PC-3 (cell line): ENCODE data around the gene UQCC5. TPM values are rescaled to one million over a fixed set of nuclear protein-coding genes. Genes with fewer than 3 reads are reported as not detected.

Source experiments
- ATAC-seq: fragments of 200-7000 bp; cut with Tn5 transposase; 2 replicates; pipeline ENCODE4 v1.9.1; 2020; ENCODE audit warnings: mild to moderate bottlenecking, moderate library complexity
- BruUV-seq: library from RNA; stranded (reverse); fragments of 400-500 nt; replicated peaks from 2 replicates; lab custom pipeline; 2021; lab: Mats Ljungman, UMichigan
- CTCF ChIA-PET: fragments of 300-600 bp; sonication (Branson Sonifier 250); formaldehyde crosslinking; loops from one replicate; lab custom pipeline; 2022; ENCODE audit warnings: antibody characterized with exemption; lab: Charles Lee
- POLR2A ChIA-PET: fragments of 300-600 bp; sonication (Branson Sonifier 250); formaldehyde crosslinking; loops from one replicate; lab custom pipeline; 2022; ENCODE audit warnings: antibody characterized with exemption; ENCODE audit not compliant: unreplicated experiment; lab: Charles Lee
- DNase-seq: peaks from one replicate; pipeline ENCODE4 v3.0.0-alpha.2; 2015
- H2AFZ ChIP-seq: fragments of 300-600 bp; sonication (generic); 2 replicates; pipeline ENCODE4 v1.6.0; 2016; ENCODE audit warnings: antibody characterized with exemption, low read length
- H3F3A ChIP-seq: fragments of 300-600 bp; sonication (generic); one replicate; pipeline ENCODE4 v1.6.0; 2017; ENCODE audit warnings: antibody characterized with exemption, low read length, control low read depth, mild to moderate bottlenecking; ENCODE audit not compliant: unreplicated experiment
- H3K27ac ChIP-seq: fragments of 300-600 bp; sonication (generic); 2 replicates; pipeline ENCODE4 v1.5.1; 2016; ENCODE audit warnings: mild to moderate bottlenecking, low read length
- H3K27me3 ChIP-seq: fragments of 300-600 bp; sonication (generic); 2 replicates; pipeline ENCODE4 v1.6.1; 2016; ENCODE audit warnings: low read length, mixed read lengths
- H3K36me3 ChIP-seq: fragments of 300-600 bp; sonication (generic); 2 replicates; pipeline ENCODE4 v1.6.1; 2016; ENCODE audit warnings: low read depth, mixed run types, low read length, mixed read lengths
- H3K4me1 ChIP-seq: fragments of 300-600 bp; sonication (generic); 2 replicates; pipeline ENCODE4 v1.5.1; 2016; ENCODE audit warnings: low read length; ENCODE audit not compliant: insufficient read depth
- H3K4me2 ChIP-seq: fragments of 300-600 bp; sonication (generic); 2 replicates; pipeline ENCODE4 v1.6.0; 2016; ENCODE audit warnings: low read length
- H3K4me3 ChIP-seq: fragments of 300-600 bp; sonication (generic); 2 replicates; pipeline ENCODE4 v1.5.1; 2016; ENCODE audit warnings: mild to moderate bottlenecking, low read length, mixed read lengths
- H3K79me2 ChIP-seq: fragments of 300-600 bp; sonication (generic); 2 replicates; pipeline ENCODE4 v1.6.1; 2017; ENCODE audit warnings: low read length, mixed read lengths
- H3K9ac ChIP-seq: fragments of 300-600 bp; sonication (generic); 2 replicates; pipeline ENCODE4 v1.6.0; 2016; ENCODE audit warnings: mild to moderate bottlenecking, low read length
- H3K9me2 ChIP-seq: fragments of 300-600 bp; sonication (generic); replicated peaks from 2 replicates; pipeline ENCODE4 v1.6.1; 2016; ENCODE audit warnings: mixed run types, low read length, mixed read lengths
- H3K9me3 ChIP-seq: fragments of 300-600 bp; sonication (generic); 2 replicates; pipeline ENCODE4 v1.6.1; 2016; ENCODE audit warnings: low read length, mixed read lengths
- H4K20me1 ChIP-seq: fragments of 300-600 bp; sonication (generic); 2 replicates; pipeline ENCODE4 v1.6.1; 2016; ENCODE audit warnings: low read length, mixed read lengths
- EZH2 ChIP-seq: fragments of 300-600 bp; sonication (generic); IDR thresholded peaks from one replicate; pipeline ENCODE4 v1.6.1; 2017; ENCODE audit warnings: antibody characterized with exemption, mild to moderate bottlenecking, low read length; ENCODE audit not compliant: unreplicated experiment
- EZH2phosphoT487 ChIP-seq: fragments of 300-600 bp; sonication (generic); IDR thresholded peaks from 2 replicates; pipeline ENCODE4 v1.6.1; 2018; ENCODE audit warnings: mild to moderate bottlenecking, antibody characterized with exemption, low read length, borderline replicate concordance
- intact Hi-C: fragments of 100-400 bp; cut with micrococcal nuclease; formaldehyde crosslinking; loops from 2 replicates; pipeline ENCODE4 v1.9.0; 2023
- total RNA-seq: library from RNA; depleted of rRNA; stranded (reverse); fragments of >200 nt; gene quantifications from 2 replicates; pipeline ENCODE4 v1.2.3, GENCODE V29; 2014
- TF ChIP-seq, protein P1 (sequence below): fragments of 300-600 bp; sonication (generic); conservative IDR thresholded peaks from 2 replicates; pipeline ENCODE4 v1.5.1; 2017; ENCODE audit warnings: antibody characterized with exemption, low read depth, mild to moderate bottlenecking, low read length

The UQCC5 gene
- total RNA-seq, 1 experiment from 2014 or later: 26.1 TPM

DNA sequence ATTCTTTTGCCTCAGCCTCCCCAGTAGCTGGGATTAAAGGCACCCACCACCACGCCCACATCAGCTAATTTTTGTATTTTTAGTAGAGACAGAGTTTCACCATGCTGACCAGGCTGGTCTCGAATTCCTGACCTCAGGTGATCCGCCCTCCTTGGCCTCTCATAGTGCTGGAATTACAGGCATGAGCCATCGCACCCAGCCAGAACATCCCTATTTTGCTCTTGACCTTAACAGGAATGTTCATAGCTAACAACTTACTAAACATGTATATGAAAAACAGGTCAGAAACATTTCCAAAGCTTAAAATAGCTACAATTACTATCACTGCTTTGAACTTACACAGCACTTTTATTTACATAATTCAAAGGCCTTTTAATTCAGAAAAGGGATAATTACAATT is 33.7 kb downstream of the UQCC5 start:
- no peaks in the 10 kb centered on the region for H3K27me3 ChIP-seq
- H3K9me3 ChIP-seq: no peaks in the 10 kb centered on the region
- no peak overlapping the region for H2AFZ ChIP-seq
- ATAC-seq (no peak), DNase-seq (no peak)
- H3K9me2 ChIP-seq: no peaks in the 10 kb centered on the region
- TF ChIP-seq, protein P1, sequence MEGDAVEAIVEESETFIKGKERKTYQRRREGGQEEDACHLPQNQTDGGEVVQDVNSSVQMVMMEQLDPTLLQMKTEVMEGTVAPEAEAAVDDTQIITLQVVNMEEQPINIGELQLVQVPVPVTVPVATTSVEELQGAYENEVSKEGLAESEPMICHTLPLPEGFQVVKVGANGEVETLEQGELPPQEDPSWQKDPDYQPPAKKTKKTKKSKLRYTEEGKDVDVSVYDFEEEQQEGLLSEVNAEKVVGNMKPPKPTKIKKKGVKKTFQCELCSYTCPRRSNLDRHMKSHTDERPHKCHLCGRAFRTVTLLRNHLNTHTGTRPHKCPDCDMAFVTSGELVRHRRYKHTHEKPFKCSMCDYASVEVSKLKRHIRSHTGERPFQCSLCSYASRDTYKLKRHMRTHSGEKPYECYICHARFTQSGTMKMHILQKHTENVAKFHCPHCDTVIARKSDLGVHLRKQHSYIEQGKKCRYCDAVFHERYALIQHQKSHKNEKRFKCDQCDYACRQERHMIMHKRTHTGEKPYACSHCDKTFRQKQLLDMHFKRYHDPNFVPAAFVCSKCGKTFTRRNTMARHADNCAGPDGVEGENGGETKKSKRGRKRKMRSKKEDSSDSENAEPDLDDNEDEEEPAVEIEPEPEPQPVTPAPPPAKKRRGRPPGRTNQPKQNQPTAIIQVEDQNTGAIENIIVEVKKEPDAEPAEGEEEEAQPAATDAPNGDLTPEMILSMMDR: no peak
- TF ChIP-seq EZH2phosphoT487: no peak
- no peak for TF ChIP-seq EZH2
- H3F3A ChIP-seq: no peaks in the 10 kb centered on the region
- BruUV-seq: no TSS peak
- H3K9ac ChIP-seq: no peak overlapping the region
- H3K4me3 ChIP-seq: no peak overlapping the region
- intact Hi-C loops: no loop called here
- H3K4me1 ChIP-seq: 0 out of 2 replicates have a peak, but pooled peaks cover 3% of the 10 kb centered on the region
- H3K27ac ChIP-seq: no peak overlapping the region
- POLR2A ChIA-PET: interaction anchor here (0.8 kb wide), 1 partner anchor 34 kb away, joined by 4 read pairs; no protein-coding TSS in a partner anchor
- CTCF ChIA-PET: no interaction called here
- no peaks in the 10 kb centered on the region for H3K79me2 ChIP-seq
- peaks cover 6% of the 10 kb centered on the region; the same call in 1 of the 2 replicates for H3K36me3 ChIP-seq
- no peaks in the 10 kb centered on the region for H4K20me1 ChIP-seq
- no peak overlapping the region for H3K4me2 ChIP-seq

DNA sequence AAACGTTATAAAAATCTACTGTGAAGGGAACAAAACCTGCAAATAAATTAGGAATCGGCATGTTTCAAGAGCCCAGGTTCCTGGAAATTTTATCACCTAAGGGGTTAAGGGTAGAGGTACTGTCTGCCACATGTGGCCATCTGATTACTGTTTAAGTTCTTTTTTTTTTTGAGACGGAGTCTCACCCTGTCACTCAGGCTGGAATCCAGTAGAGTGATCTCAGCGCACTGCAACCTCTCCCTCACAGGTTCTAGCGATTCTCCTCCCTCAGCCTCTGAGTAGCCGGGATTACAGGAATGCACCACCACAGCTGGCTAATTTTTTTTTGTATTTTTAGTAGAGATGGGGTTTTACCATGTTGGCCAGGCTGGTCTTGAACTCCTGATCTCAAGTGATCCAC is 35.8 kb downstream of the UQCC5 start:
- no peak overlapping the region for H3K9ac ChIP-seq
- no TSS peak for BruUV-seq
- TF ChIP-seq EZH2 (no peak), EZH2phosphoT487 (no peak)
- TF ChIP-seq, protein P1: no peak
- H3K9me3 ChIP-seq: no peaks in the 10 kb centered on the region
- no peaks in the 10 kb centered on the region for H3F3A ChIP-seq
- no peaks in the 10 kb centered on the region for H3K27me3 ChIP-seq
- H3K36me3 ChIP-seq: peaks cover 18% of the 10 kb centered on the region; the same call in 1 of the 2 replicates
- no peak overlapping the region for H2AFZ ChIP-seq
- no peaks in the 10 kb centered on the region for H4K20me1 ChIP-seq
- H3K4me3 ChIP-seq: no peak overlapping the region
- ATAC-seq: no peak
- ChIA-PET POLR2A (no interaction called here), CTCF (no interaction called here)
- H3K4me1 ChIP-seq: 0 out of 2 replicates have a peak, but pooled peaks cover 3% of the 10 kb centered on the region
- H3K9me2 ChIP-seq: no peaks in the 10 kb centered on the region
- intact Hi-C loops: no loop called here
- DNase-seq: no peak
- no peaks in the 10 kb centered on the region for H3K79me2 ChIP-seq
- H3K4me2 ChIP-seq: no peak overlapping the region
- H3K27ac ChIP-seq: no peak overlapping the region

DNA sequence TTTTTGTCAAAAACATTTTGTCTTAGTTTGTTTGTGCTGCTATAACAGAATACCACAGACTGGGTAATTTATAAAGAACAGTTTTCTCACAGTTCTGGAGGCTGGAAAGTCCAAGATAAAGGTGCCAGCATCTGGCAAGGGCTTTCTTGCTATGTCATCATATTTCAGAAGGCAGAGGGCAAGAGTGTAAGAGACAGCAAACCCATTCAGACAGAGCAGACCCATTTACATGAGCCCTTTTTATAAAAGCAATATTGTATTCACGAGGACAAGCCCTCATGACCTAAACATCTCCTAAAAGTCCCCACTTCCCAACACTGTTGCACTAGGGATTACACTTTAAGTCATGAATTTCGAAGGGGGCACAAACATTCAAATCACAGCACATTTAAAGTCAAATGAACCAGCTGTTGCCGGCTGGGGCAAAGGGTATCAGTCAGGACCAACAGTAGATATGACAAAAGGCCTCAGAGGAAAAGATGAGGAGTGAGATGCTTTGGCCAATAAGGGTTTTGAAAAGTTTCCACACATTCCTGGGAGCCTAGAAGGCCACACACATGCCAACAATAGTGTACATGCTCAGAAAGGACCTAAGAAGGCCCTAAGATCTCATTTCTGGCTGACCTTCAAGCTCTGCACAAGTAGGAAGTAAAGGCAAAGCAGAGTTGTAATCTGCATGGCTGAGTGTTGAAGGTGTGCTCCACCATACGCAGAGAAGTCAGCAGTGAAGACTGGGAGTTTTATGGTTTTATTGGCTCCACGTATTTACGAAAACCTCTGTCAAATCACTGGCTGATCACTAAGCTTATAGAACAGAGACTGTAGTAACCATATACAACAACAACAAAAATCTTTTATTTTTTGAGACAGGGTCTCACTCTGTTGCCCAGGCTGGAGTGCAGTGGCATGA is 37.9 kb downstream of the UQCC5 start:
- POLR2A ChIA-PET: no interaction called here
- H3K4me3 ChIP-seq: no peak overlapping the region
- H3F3A ChIP-seq: no peaks in the 10 kb centered on the region
- H3K4me2 ChIP-seq: no peak overlapping the region
- TF ChIP-seq, protein P1: no peak
- no peak for TF ChIP-seq EZH2phosphoT487
- TF ChIP-seq EZH2: no peak
- H3K9ac ChIP-seq: no peak overlapping the region
- no TSS peak for BruUV-seq
- intact Hi-C loops: no loop called here
- H3K9me3 ChIP-seq: no peaks in the 10 kb centered on the region
- H2AFZ ChIP-seq: no peak overlapping the region
- ATAC-seq (no peak), DNase-seq (no peak)
- H3K79me2 ChIP-seq: no peaks in the 10 kb centered on the region
- CTCF ChIA-PET: no interaction called here
- no peaks in the 10 kb centered on the region for H4K20me1 ChIP-seq
- no peaks in the 10 kb centered on the region for H3K4me1 ChIP-seq
- H3K9me2 ChIP-seq: no peaks in the 10 kb centered on the region
- H3K27ac ChIP-seq: no peak overlapping the region
- H3K36me3 ChIP-seq: peaks cover 24% of the 10 kb centered on the region; the same call in 1 of the 2 replicates
- H3K27me3 ChIP-seq: no peaks in the 10 kb centered on the region
